HEK293 (cell line): ENCODE data around the gene MSH2.

Source experiments
- KLF16 ChIP-seq: fragments of 450-650 bp; formaldehyde crosslinking; IDR thresholded peaks from 2 replicates; pipeline ENCODE4 v1.5.1; 2017; ENCODE audit warnings: missing biosample characterization, missing genetic modification characterization
- YY2 ChIP-seq: fragments of 450-650 bp; formaldehyde crosslinking; IDR thresholded peaks from 2 replicates; pipeline ENCODE4 v1.5.1; 2016; ENCODE audit warnings: missing biosample characterization, missing genetic modification characterization
- TF ChIP-seq, protein P1 (sequence below): fragments of 450-650 bp; formaldehyde crosslinking; IDR thresholded peaks from 2 replicates; pipeline ENCODE4 v1.5.1; 2016; ENCODE audit warnings: missing biosample characterization, missing genetic modification characterization
- TF ChIP-seq, protein P2 (sequence below): fragments of 450-650 bp; formaldehyde crosslinking; IDR thresholded peaks from 2 replicates; pipeline ENCODE4 v1.5.1; 2016; ENCODE audit warnings: missing biosample characterization, missing genetic modification characterization

DNA sequence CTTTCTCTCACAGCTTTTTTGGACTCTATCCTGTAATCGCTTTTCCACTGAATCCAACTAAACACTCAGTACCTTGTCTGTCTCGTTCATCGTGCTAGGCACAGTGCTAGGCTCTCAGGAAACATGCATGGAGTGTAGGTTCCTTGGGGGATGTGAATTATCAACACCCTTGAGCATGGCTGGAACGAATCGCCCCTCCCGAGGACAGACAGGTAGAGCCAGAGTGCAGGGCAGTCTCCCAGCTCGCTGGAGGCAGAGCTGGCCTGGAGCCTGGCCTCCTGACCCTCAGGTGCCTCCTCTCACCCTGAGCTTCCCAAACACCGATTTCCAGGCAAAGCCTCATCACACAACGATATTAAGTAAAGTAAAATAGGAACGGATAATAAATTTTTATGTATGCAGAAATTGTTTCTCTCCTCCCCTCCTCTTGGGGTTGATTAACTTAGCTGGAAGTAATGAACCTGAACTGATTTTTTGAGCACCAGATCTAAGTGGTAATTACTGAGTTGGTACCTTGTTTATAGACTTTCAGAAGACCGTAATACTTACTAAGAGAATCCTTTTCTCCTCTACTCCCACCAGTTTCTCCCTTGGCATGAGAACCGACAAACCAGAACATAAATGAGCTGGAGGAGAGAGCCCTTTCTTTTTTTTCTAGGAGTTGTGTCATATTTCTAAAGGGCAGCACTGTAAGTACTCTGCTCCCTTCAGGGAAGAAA is 90.5 kb downstream of the MSH2 start:
- TF ChIP-seq, protein P1, sequence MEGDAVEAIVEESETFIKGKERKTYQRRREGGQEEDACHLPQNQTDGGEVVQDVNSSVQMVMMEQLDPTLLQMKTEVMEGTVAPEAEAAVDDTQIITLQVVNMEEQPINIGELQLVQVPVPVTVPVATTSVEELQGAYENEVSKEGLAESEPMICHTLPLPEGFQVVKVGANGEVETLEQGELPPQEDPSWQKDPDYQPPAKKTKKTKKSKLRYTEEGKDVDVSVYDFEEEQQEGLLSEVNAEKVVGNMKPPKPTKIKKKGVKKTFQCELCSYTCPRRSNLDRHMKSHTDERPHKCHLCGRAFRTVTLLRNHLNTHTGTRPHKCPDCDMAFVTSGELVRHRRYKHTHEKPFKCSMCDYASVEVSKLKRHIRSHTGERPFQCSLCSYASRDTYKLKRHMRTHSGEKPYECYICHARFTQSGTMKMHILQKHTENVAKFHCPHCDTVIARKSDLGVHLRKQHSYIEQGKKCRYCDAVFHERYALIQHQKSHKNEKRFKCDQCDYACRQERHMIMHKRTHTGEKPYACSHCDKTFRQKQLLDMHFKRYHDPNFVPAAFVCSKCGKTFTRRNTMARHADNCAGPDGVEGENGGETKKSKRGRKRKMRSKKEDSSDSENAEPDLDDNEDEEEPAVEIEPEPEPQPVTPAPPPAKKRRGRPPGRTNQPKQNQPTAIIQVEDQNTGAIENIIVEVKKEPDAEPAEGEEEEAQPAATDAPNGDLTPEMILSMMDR (tag by site-specific recombination), result no peak
- TF ChIP-seq YY2 (tag by site-specific recombination) (no peak), KLF16 (tag by site-specific recombination) (no peak)
- TF ChIP-seq, protein P2, sequence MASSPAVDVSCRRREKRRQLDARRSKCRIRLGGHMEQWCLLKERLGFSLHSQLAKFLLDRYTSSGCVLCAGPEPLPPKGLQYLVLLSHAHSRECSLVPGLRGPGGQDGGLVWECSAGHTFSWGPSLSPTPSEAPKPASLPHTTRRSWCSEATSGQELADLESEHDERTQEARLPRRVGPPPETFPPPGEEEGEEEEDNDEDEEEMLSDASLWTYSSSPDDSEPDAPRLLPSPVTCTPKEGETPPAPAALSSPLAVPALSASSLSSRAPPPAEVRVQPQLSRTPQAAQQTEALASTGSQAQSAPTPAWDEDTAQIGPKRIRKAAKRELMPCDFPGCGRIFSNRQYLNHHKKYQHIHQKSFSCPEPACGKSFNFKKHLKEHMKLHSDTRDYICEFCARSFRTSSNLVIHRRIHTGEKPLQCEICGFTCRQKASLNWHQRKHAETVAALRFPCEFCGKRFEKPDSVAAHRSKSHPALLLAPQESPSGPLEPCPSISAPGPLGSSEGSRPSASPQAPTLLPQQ (tag by site-specific recombination), result no peak
